GM18519 (cell line): ENCODE results near the gene TNFRSF6B.

Experiments used
- ATAC-seq: cut with Tn5 transposase; IDR thresholded peaks from one replicate; pipeline ENCODE4 v1.9.1; 2021; ENCODE audit warnings: mild to moderate bottlenecking, moderate library complexity; ENCODE audit not compliant: unreplicated experiment, low FRiP score

Gene TNFRSF6B

DNA sequence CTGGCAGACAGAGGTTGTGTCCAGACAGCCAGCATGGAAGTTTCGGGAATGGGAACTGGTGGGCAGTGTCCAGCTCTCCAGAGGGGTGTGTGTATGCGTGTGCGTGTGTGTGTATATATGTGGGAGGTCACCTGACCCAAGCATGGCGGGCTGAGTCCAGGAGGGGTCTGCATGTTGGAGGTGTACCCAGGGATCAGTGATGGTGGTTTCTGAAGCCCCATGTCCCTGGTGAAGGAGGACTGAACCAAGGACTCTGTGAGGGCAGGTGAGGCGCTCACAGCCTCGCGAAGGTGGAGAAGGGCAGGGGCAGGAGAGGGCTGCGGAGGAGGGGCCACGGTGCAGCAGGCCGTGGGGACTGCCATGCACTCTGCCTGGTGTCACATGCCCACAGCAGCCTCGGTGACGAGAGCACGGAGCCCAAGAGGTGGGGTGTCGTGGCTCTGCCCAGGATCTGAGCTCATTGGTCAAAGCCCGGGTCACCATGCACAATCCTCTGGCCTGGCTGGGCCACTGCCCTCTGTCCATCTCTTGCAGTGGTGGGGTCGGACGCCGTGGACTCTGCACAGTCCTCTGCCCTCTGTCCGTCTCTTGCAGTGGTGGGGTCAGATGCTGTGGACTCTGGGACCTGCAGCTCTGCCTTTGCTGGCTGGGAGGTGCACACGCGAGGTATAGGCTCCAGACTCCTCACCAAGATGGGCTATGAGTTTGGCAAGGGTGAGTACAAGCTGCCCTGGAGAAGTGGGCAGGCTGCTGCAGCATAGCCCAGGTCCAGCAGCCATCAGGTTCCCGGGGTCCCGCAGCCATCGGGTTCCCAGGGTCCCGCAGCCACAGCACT lies 37.9 kb downstream of the TNFRSF6B start:
- no peak for ATAC-seq

DNA sequence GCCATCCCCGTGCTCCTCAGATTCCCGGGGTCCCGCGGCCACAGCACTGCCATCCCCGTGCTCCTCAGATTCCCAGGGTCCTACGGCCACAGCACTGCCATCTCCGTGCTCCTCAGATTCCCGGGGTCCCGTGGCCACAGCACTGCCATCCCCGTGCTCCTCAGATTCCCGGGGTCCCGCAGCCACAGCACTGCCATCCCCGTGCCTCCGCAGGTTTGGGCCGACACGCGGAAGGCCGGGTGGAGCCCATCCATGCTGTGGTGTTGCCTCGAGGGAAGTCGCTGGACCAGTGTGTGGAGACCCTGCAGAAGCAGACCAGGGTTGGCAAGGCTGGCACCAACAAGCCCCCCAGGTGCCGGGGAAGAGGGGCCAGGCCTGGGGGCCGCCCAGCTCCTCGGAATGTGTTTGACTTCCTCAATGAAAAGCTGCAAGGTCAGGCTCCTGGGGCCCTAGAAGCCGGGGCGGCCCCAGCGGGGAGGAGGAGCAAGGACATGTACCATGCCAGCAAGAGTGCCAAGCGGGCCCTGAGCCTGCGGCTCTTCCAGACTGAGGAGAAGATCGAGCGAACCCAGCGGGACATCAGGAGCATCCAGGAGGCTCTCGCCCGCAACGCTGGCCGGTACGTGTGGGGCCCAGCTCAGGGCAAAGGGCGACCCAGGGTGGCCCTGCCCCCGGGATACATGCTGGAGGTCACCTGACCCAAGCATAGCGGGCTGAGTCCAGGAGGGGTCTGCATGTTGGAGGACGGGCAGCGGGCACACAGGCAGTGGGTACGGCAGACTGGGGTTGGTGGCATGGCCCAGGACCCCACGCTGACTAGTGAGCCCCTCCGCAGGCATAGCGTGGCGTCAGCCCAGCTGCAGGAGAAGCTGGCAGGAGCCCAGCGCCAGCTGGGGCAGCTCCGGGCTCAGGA lies 38.8 kb downstream of the TNFRSF6B start:
- no peak for ATAC-seq

DNA sequence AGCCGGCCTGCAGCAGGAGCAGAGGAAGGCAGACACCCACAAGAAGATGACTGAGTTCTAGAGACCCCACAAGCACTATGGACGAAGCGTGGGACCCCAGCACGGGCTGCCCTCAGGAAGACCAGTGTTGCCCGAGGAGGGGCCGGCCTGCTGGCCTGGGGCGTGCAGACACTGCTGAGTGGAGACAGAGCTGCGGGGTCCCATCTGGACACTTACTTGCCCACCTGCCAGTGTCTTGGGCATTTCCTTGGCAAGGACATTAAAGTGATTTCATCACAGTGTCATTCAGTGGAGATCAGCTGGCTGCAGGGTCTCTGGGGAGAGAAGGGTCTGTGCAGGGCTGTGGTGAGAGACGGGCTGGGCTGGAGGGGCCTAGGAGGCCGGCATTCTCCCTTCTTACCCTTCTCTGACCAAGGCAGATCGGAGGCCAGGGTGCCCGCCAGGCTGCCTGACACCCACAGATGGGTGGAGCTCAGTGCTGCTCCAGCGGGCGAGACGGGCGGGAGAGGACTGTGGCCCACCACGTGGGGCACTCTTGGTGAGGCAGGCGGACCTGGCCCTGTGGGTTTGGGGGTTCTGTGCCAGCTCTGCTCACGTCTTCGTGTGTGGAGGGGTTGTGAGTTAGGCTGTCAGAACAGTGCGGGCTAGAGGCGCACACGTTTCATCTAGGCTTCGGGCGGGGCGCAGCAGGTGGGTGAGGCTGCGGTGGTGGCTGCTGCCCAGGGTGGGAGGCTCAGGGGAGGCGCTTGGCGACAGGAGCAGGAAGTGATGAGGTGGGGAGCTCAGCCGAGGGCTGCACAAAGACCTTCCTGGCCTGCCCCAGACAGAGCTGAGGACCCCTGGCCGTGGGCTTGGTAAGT lies 39.6 kb downstream of the TNFRSF6B start, which contains the start of gene LIME1:
Gene LIME1 (plus strand): TSS at position 806 of the 860 bp plus-strand sequence. CDS start 886 bp downstream, outside the sequence.
- ATAC-seq, result no peak

DNA sequence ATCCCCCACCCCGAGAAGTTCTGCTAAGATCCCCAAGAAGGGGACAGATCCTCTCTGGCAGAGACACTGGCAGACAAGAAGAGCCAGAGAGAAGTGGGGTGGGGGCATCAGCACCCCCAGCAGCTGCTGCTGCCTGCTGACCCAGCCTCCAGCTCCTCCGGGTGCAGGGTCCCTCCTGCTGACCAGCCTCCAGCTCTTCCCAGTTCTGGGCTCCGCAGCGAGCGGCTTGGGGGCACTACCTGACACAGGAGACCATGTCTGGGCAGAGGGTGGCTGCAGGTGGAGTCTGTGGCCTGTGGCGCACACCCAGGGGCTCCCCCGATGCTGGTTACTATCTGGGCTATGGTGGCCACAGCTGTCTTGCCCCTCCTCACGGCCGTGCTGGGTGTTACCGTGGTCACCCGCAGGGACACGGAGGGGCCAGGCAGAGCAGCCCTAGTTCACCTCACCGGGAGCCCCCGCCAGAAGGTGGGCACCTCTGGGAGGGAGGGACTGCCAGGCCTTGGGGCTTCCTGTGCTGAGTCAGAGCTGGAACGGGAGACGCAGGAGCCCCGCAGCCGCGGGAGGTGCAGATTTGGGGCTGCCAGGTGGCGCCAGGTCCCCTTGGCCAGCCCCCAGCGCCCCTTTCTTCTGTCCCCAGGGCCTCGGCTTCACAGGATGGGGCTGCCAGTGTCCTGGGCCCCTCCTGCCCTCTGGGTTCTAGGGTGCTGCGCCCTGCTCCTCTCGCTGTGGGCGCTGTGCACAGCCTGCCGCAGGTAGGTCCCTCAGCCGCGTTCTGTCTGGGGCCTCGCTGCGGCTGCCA lies 40.6 kb downstream of the TNFRSF6B start:
- no peak for ATAC-seq

DNA sequence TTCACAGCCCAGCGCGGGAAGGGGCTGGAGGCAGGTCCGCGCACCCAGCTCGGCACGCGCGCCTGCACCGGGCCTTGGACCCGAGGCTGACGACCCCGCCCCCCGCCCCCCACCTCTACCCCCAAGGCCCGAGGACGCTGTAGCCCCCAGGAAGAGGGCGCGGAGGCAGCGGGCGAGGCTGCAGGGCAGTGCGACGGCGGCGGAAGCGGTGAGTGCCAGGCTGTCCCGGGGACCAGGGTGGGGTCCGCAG lies 41.2 kb downstream of the TNFRSF6B start:
- no peak for ATAC-seq

DNA sequence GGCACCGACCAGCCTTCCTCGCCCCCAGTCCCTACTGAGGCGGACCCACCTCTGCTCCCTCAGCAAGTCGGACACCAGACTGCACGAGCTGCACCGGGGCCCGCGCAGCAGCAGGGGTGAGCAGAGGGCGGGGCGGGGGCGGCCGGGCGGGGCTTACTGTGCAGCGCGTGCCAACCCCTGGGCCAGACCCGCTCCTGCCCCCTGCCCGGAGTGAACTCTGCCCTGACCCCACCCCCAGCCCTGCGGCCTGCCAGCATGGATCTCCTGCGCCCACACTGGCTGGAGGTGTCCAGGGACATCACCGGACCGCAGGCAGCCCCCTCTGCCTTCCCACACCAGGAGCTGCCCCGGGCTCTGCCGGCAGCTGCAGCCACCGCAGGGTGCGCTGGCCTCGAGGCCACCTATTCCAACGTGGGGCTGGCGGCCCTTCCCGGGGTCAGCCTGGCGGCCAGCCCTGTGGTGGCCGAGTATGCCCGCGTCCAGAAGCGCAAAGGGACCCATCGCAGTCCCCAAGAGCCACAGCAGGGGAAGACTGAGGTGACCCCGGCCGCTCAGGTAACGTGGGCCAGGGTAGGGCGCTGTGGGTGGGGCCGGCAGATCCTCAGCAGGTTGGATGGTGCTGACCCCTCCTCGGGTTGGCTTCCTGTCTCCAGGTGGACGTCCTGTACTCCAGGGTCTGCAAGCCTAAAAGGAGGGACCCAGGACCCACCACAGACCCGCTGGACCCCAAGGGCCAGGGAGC lies 41.7 kb downstream of the TNFRSF6B start:
- ATAC-seq, result no peak

DNA sequence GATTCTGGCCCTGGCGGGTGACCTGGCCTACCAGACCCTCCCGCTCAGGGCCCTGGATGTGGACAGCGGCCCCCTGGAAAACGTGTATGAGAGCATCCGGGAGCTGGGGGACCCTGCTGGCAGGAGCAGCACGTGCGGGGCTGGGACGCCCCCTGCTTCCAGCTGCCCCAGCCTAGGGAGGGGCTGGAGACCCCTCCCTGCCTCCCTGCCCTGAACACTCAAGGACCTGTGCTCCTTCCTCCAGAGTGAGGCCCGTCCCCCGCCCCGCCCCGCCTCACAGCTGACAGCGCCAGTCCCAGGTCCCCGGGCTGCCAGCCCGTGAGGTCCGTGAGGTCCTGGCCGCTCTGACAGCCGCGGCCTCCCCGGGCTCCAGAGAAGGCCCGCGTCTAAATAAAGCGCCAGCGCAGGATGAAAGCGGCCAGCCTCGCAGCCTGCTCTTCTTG lies 42.3 kb downstream of the TNFRSF6B start:
- no peak for ATAC-seq

DNA sequence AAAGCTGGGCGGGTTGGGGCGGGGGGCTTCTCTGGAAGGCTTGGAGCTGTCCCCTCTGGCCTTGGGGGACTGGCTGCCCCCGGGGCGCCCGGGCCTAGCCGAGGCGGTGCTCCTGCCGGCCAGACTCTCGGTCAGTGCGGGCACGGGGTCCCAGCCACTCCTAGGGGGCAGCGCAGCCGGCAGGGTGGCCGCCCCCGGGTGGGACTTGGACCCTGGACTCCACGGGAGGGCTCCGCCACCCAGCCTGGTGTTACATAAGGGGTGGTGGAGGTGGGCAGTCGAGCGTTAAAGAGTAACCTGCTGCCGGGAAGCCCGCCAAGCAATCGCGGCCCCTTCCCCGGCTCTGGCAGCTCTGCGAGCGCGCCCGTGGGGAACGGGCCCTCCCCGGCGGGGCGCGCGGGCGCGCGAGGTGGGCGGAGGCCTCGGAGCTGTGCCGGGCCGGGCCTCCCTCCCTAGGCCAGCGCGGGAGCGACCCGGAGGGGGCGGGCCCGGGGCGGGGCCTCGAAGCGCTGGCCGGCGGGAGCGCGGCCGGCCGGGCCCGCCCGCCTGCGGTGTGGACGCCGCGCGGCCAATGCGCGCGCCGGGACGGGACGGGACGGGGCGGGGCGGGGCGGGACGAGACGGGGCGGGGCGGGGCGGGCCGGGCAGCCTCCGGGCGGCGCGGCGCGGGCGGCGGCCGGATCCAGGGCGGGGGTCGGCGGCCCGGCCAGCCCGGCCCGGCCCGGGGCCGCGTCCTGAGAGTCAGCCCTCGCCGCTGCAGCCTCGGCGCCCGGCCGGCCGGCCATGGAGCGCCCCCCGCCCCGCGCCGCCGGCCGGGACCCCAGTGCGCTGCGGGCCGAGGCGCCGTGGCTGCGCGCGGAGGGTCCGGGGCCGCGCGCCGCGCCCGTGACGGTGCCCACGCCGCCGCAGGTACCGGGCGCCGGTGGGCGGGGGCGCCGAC lies 42.9 kb downstream of the TNFRSF6B start, which contains the start of gene SLC2A4RG:
Gene SLC2A4RG (plus strand): TSS at position 647 of the 940 bp plus-strand sequence. CDS start 137 bp downstream, at position 784.
- no peak for ATAC-seq

DNA sequence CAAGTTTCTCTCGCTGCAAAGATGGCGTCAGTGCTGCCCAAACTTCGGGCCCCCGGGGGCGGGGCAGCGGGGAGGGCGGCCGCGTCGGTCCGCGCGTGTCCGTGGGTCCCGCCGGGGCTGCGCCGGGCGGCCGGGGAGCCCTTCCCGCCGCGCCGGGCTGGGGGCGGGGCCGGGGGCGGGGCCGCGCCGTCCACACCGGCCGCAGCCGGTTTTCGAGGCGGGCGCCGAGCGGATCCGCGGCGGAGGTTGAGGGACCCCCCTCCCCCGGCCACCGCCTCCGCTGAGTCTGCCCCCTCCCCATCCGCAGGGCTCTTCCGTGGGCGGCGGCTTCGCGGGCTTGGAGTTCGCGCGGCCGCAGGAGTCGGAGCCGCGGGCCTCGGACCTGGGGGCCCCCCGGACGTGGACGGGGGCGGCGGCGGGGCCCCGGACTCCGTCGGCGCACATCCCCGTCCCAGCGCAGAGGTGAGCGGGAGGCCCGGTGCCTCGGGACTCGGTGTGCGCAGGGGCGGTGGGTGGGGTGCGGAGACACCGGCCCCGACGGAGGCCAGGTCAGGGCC lies 43.7 kb downstream of the TNFRSF6B start:
- ATAC-seq, result no peak

DNA sequence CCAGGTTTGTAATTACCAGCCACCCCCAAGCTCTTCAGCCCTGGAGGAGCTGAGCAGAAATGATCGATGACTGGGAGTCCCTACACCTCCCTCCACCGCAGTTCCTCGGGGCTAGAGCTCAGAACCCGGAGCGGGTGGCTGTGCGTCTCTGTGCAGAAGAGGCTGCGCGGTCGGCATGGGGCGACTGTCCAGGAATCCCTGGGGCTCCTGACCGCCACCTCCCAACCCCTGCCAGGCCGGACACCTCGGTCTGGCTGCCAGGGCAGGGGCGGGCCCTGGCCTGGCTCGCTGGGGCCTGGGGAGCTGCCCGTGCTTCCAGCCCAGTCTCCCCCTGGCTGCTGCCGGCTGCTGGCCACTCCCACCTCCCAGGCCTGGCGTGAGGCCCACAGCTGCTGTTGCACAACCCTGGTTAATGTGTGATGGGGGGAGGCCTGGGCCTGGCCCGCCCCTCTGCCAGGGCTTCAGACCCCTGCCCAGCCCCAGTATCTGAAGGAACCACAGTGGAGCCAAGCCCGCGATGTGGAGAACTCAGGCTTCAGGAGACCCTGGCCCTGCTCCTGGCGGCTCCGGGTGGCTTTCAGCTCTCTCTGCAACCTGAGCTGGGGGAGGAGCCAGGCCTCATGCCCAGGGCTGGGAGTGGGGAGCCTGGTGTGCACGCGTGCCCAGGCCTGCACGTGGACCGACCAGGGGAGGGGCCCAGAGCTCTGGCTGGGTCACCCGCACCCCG lies 44.3 kb downstream of the TNFRSF6B start:
- no peak for ATAC-seq

DNA sequence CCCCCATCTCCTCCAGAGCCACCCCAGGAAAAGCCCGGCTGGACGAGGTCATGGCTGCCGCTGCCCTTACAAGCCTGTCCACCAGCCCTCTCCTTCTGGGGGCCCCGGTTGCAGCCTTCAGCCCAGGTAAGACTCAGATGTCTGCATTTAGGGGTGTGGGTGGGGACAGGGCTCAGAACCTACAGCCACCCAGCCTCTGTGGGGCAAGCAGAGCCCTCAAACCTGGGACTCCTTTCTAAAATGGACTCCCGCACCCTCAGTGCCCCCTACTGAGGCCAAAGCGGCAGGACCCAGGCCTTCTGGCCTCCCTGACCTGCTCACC lies 44.9 kb downstream of the TNFRSF6B start:
- ATAC-seq, result no peak

DNA sequence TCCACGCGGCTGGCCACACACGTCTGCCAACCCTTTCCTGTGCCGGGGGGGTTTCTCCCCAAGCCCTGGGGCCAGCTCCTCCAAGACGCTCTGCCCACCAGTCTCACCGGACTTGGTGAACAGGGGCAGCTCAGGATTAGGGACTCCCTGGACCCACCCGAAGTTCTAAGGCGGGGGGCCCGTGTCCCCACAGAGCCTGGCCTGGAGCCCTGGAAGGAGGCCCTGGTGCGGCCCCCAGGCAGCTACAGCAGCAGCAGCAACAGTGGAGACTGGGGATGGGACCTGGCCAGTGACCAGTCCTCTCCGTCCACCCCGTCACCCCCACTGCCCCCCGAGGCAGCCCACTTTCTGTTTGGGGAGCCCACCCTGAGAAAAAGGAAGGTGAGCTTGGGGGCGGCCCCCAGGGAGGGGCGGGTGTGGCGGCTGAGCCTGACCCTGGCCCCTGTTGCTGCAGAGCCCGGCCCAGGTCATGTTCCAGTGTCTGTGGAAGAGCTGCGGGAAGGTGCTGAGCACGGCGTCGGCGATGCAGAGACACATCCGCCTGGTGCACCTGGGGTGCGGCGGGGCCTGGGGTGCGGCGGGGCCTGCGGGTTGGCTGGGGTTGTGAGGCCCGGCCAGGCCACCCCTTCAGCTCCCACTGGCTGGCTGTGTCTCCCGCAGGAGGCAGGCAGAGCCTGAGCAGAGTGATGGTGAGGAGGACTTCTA lies 45.4 kb downstream of the TNFRSF6B start:
- ATAC-seq, result no peak

DNA sequence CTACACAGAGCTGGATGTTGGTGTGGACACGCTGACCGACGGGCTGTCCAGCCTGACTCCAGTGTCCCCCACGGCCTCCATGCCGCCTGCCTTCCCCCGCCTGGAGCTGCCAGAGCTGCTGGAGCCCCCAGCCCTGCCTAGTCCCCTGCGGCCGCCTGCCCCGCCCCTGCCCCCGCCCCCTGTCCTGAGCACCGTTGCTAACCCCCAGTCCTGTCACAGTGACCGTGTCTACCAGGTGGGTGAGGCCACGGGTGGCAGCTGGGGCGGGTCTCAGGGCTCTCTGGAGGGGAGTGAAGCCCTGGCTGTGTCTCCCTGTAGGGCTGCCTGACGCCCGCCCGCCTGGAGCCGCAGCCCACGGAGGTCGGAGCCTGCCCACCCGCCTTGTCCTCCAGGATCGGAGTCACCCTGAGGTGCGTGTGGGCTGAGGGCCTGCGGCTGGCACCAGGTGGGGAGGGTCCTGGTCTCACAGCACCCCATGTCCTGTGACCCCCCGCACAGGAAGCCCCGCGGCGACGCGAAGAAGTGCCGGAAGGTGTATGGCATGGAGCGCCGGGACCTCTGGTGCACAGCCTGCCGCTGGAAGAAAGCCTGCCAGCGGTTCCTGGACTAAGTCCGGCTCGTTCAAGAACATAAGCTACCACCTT lies 46.1 kb downstream of the TNFRSF6B start:
- no peak for ATAC-seq

DNA sequence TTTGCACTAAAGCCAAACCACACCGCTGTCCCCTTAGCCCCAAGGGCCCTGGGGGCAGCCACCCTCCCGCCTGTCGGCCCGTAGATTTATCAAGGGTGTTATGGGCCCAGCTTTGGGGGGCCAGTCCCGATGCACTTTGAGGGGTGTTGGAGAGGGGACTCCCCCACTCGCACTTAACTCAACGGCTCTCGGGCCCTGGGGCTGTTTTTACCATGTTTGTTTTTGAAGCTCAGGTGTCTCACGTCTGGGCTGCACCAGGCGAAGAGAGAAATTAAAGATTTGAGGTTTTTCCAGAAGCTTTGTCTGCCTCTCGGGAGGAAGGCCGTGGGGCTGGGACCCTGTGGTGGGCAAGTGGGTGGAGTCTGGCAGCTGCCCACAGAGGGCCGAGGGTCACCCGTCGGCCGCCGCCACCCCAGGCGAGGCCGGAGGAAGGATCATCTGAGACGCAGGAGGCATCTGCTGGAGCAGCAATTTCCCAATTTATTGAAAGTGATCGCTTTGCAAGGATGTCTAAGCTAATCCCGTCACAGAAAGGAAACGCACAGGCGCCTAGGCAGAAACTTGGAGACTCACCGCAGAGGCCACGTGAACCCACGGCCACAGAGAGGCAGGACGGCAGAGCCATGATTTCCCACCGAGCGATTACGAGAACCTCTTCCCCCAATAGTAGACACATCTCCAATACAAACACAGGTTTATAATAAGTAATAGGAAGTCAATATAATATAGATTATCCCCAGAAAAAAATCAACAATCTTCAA lies 46.9 kb downstream of the TNFRSF6B start:
- ATAC-seq, result no peak

DNA sequence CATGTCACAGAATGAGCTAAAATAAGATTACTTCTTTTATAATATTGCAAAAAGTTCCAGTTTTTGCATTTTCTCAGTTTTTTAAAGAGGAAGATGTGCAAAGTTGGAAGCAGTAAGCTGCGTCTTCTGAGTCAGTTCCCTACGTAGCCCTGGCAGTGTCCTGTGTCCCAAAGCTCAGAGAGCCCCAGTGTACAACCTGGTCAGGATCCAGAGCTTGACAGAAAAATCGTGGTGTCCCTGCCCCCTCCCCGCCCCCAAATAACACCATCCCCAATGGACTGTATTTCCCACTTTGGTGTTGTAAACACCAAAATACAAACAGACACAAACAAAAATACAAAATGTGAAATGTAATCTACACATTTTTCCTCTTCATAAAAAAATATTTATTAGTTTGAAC lies 47.7 kb downstream of the TNFRSF6B start:
- no peak for ATAC-seq
